ENCODE results near the gene GAK.

- no peak for TF ChIP-seq POLR2A (IDR thresholded peaks at IDR 0.05)
- peak in 2 of 4 donors; percentile 7 to 28 for TF ChIP-seq CTCF (IDR thresholded peaks at IDR 0.05)
Measured at GRCh38 chr4:891747-892146, 40.4 kb downstream of the GAK start.

Measured in right lobe of liver (tissue), 4 donors.